GM12801 (cell line): Measurements from ENCODE around the gene RBKS.

Experiments used
- CTCF ChIP-seq: IDR thresholded peaks from one replicate; pipeline ENCODE4 v1.5.1; 2011; ENCODE audit warnings: control low read depth; ENCODE audit not compliant: insufficient read length; ENCODE audit errors: extremely low read depth

RBKS gene

GRCh38 chr2:27798948-27799645 is 91.1 kb downstream of the RBKS start:
- no peak for TF ChIP-seq CTCF

- no peak for TF ChIP-seq CTCF
These were observed 91.7 kb downstream of the RBKS start for GRCh38 chr2:27798486-27798885.

GRCh38 chr2:27797841-27798240 is 92.3 kb downstream of the RBKS start:
- TF ChIP-seq CTCF = no peak

GRCh38 chr2:27796791-27797765 is 93.1 kb downstream of the RBKS start:
- TF ChIP-seq CTCF = no peak

- TF ChIP-seq CTCF = no peak
These were observed 94.3 kb downstream of the RBKS start for GRCh38 chr2:27795868-27796277.

GRCh38 chr2:27795093-27795834 is 94.9 kb downstream of the RBKS start:
- TF ChIP-seq CTCF = no peak

- no peak for TF ChIP-seq CTCF
These were observed 97.4 kb downstream of the RBKS start for GRCh38 chr2:27792759-27793158.
